HEK293T (cell line): ENCODE measurements around the gene IMPDH2.

Source experiments
- CTCF ChIA-PET: fragments of 350-600 bp; formaldehyde crosslinking; extraction: SDS; loops from one replicate; lab custom pipeline; 2021; ENCODE audit warnings: antibody characterized with exemption, inconsistent platforms; lab: Yijun Ruan, JAX
- POLR2A ChIA-PET: fragments of 350-600 bp; formaldehyde crosslinking; extraction: SDS; loops from one replicate; lab custom pipeline; 2020; ENCODE audit warnings: antibody characterized with exemption, inconsistent platforms; lab: Yijun Ruan, JAX
- DNase-seq: peaks from one replicate; pipeline ENCODE4 v3.0.0; 2012; ENCODE audit warnings: mixed read lengths; ENCODE audit errors: extremely low spot score
- ARNT ChIP-seq: fragments of 450-650 bp; IDR thresholded peaks from 2 replicates; pipeline ENCODE4 v1.6.1; 2017; ENCODE audit warnings: mild to moderate bottlenecking
- BHLHE40 ChIP-seq: fragments of 450-650 bp; IDR thresholded peaks from 2 replicates; pipeline ENCODE4 v1.6.1; 2016; ENCODE audit warnings: mild to moderate bottlenecking, moderate library complexity, borderline replicate concordance
- CTBP1 ChIP-seq: fragments of 450-650 bp; IDR thresholded peaks from 2 replicates; pipeline ENCODE4 v1.6.1; 2016; ENCODE audit warnings: borderline replicate concordance
- ELF4 ChIP-seq: fragments of 450-650 bp; IDR thresholded peaks from 2 replicates; pipeline ENCODE4 v1.6.1; 2017; ENCODE audit warnings: antibody characterized with exemption
- FOXA1 ChIP-seq: fragments of 450-650 bp; IDR thresholded peaks from 2 replicates; pipeline ENCODE4 v1.6.1; 2016; ENCODE audit warnings: mild to moderate bottlenecking
- FOXK2 ChIP-seq: fragments of 450-650 bp; IDR thresholded peaks from 2 replicates; pipeline ENCODE4 v1.6.1; 2016; ENCODE audit warnings: mild to moderate bottlenecking
- FOXM1 ChIP-seq: fragments of 450-650 bp; IDR thresholded peaks from 2 replicates; pipeline ENCODE4 v1.6.1; 2017; ENCODE audit warnings: mild to moderate bottlenecking, borderline replicate concordance
- HDGF ChIP-seq: fragments of 450-650 bp; IDR thresholded peaks from 2 replicates; pipeline ENCODE4 v1.6.1; 2017; ENCODE audit warnings: antibody characterized with exemption, borderline replicate concordance
- L3MBTL2 ChIP-seq: fragments of 450-650 bp; conservative IDR thresholded peaks from 2 replicates; pipeline ENCODE4 v1.6.1; 2016; ENCODE audit warnings: mild to moderate bottlenecking
- LEF1 ChIP-seq: fragments of 450-650 bp; IDR thresholded peaks from 2 replicates; pipeline ENCODE4 v1.6.1; 2017; ENCODE audit warnings: mild to moderate bottlenecking, borderline replicate concordance
- NFRKB ChIP-seq: fragments of 450-650 bp; IDR thresholded peaks from 2 replicates; pipeline ENCODE4 v1.6.1; 2016; ENCODE audit warnings: mild to moderate bottlenecking, moderate library complexity
- SP1 ChIP-seq: fragments of 450-650 bp; IDR thresholded peaks from 2 replicates; pipeline ENCODE4 v1.6.1; 2017
- SUZ12 ChIP-seq: fragments of 450-650 bp; IDR thresholded peaks from 2 replicates; pipeline ENCODE4 v1.6.1; 2016; ENCODE audit warnings: mild to moderate bottlenecking
- TARDBP ChIP-seq: fragments of 450-650 bp; IDR thresholded peaks from 2 replicates; pipeline ENCODE4 v1.6.1; 2016
- ZNF384 ChIP-seq: fragments of 450-650 bp; IDR thresholded peaks from 2 replicates; pipeline ENCODE4 v1.6.1; 2016
- TF ChIP-seq, protein P1 (sequence below): fragments of 450-650 bp; IDR thresholded peaks from 2 replicates; pipeline ENCODE4 v1.6.1; 2016

IMPDH2 gene

DNA sequence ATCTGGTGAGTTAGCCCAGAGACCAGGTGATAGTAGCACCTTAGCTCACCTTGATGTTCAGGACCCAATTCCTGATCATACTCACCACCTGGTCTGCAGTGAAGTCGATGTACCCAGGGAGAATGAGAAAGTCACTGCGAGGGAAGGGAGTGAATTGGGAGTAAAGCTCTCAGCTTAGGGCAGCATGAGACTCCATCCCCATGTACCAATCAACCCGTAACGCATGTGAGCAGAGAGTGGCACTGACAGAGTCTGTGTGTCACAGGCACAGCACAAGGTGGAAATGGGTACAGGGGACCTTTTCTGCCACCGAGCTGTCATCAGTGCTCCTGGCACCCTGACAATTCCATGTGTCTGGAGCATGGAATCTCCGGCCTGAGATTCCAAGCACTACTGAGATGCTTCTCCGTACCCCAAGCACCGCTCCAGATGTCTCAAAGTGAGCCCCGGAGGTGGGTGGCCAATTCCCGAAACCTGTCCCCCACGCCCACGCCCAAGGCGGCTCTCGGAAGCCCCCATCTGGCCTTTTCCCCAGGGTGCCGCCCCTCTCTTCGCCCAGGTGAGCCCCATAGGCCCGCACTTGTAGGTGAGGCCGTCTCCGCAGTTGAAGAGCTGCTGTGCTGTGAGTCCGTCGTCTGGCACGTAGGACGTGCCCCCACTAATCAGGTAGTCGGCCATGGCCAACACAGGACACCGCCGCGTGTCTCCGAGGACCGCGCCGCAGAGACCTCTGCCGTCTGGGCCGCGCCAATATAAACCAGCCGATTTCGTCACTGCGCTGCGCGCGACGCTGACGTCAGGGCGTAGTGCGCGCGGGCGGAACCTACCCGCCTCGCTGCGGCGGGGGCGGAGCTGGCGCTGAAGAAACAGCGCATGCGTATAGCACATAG lies at the start of gene IMPDH2:
IMPDH2 (minus strand) TSS at position 726 of the 890 bp plus-strand sequence; CDS start at position 678, 48 bp downstream.
- TF ChIP-seq CTBP1 (no peak), ZNF384 (no peak), HDGF (no peak), NFRKB (no peak), ELF4 (peak; percentile 94), TARDBP (0 out of 2 replicates have a peak, but pooled peaks have one; percentile 49), FOXM1 (no peak), LEF1 (no peak), BHLHE40 (no peak), SUZ12 (no peak), L3MBTL2 (peak; percentile 98), FOXK2 (no peak), FOXA1 (no peak), ARNT (no peak), SP1 (no peak)
- TF ChIP-seq, protein P1, sequence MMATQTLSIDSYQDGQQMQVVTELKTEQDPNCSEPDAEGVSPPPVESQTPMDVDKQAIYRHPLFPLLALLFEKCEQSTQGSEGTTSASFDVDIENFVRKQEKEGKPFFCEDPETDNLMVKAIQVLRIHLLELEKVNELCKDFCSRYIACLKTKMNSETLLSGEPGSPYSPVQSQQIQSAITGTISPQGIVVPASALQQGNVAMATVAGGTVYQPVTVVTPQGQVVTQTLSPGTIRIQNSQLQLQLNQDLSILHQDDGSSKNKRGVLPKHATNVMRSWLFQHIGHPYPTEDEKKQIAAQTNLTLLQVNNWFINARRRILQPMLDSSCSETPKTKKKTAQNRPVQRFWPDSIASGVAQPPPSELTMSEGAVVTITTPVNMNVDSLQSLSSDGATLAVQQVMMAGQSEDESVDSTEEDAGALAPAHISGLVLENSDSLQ: peak; percentile 24; the same call in 1 of the 2 replicates
- POLR2A ChIA-PET: interaction anchor here (0.5 to 2.3 kb wide), 21 partner anchors 10 to 312 kb away, joined by 3 to 36 read pairs (median 5); partner anchors contain the start of genes DALRD3, IP6K2, LAMB2 and QARS1
- peak; percentile 95 for DNase-seq
- CTCF ChIA-PET: interaction anchor here (0.7 to 1.4 kb wide), 2 partner anchors 41 to 289 kb away, joined by 3 to 6 read pairs; no protein-coding TSS in a partner anchor

DNA sequence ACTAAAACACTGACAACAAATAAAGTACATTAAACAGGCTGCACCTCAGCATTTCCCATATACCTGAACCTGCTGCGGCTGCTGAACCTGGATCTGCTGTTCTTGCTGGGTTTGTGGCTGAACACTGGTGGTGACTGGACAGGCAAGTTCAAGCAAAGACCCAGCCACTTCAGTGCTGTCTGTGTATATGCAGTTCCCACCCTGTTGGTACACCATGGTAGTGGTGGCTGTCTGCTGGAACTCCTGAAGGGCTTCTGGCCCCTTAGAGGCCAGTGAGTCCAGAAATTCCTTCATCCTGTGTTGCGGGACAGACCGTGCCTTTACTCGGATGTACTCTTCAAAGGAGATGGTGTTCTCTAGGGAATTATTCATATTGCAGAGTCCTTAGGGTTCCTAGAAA lies 47.4 kb upstream of the IMPDH2 start:
- no peak for DNase-seq
- TF ChIP-seq, protein P1: no peak
- TF ChIP-seq ZNF384 (no peak), BHLHE40 (no peak), TARDBP (no peak), ELF4 (no peak), NFRKB (no peak), SUZ12 (no peak), L3MBTL2 (no peak), FOXK2 (no peak), ARNT (no peak), CTBP1 (no peak), FOXA1 (no peak)
- ChIA-PET CTCF (no interaction called here), POLR2A (no interaction called here)

GRCh38 chr3:49076116-49076515 lies 46.9 kb upstream of the IMPDH2 start:
- DNase-seq: no peak
- POLR2A ChIA-PET: no interaction called here
- TF ChIP-seq SP1 (no peak), ARNT (no peak), TARDBP (no peak), NFRKB (no peak), ELF4 (no peak), L3MBTL2 (no peak), FOXK2 (no peak)
- CTCF ChIA-PET: no interaction called here

DNA sequence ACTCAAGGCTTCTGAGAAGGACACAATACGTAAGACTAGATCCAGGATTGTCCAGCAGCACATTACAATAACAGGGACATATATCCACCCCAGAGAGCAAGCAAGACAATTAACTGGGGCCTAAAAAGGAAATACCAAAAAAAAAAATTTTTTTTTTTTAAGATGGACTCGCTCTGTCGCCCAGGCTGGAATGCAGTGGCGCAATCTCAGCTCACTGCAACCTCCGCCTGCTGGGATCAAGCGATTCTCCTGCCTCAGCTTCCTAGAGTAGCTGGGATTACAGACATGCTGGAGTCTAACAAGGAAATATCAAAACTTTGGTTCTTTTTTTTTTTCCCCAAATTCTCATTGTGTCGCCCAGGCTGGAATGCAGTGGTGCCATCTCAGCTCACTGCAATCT lies 28.8 kb upstream of the IMPDH2 start:
- DNase-seq: no peak
- TF ChIP-seq FOXM1 (no peak), ARNT (no peak), FOXA1 (no peak), FOXK2 (no peak), ELF4 (no peak), ZNF384 (no peak), SUZ12 (no peak), CTBP1 (no peak), HDGF (no peak), BHLHE40 (no peak), NFRKB (no peak), SP1 (no peak), TARDBP (no peak), LEF1 (no peak)
- TF ChIP-seq, protein P1: no peak
- POLR2A ChIA-PET: no interaction called here
- CTCF ChIA-PET: no interaction called here

DNA sequence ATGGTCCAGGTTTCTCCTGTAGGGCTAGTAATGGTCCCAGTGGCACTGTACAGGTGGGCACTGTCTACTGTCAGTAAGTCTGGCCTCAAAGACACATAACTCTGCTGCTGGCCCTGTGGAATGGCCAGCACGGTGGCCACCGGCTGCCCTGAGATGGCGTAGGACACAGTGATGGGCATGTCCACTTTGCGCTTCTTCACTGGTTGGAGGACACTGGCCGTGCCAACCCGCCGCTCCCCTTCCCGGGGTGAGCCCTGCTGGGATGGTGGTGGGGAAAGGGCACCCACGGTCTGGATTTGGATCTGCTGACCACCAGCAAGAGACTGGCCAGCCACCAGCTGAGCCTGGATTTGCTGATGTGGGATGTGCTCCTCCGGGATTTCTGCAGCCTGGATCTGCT lies 28.1 kb upstream of the IMPDH2 start:
- ChIA-PET CTCF (no interaction called here), POLR2A (no interaction called here)
- no peak for TF ChIP-seq SP1
- TF ChIP-seq ELF4: no peak
- TF ChIP-seq FOXK2: no peak
- no peak for TF ChIP-seq HDGF
- TF ChIP-seq LEF1: no peak
- TF ChIP-seq FOXM1: no peak
- TF ChIP-seq, protein P1: no peak
- no peak for DNase-seq
